GM18499 (cell line): ENCODE measurements around the gene AMPH.

ENCODE experiments used
- ATAC-seq: cut with Tn5 transposase; IDR thresholded peaks from one replicate; pipeline ENCODE4 v1.9.1; 2021; ENCODE audit warnings: moderate number of reproducible peaks; ENCODE audit not compliant: insufficient read depth, unreplicated experiment

AMPH gene

DNA sequence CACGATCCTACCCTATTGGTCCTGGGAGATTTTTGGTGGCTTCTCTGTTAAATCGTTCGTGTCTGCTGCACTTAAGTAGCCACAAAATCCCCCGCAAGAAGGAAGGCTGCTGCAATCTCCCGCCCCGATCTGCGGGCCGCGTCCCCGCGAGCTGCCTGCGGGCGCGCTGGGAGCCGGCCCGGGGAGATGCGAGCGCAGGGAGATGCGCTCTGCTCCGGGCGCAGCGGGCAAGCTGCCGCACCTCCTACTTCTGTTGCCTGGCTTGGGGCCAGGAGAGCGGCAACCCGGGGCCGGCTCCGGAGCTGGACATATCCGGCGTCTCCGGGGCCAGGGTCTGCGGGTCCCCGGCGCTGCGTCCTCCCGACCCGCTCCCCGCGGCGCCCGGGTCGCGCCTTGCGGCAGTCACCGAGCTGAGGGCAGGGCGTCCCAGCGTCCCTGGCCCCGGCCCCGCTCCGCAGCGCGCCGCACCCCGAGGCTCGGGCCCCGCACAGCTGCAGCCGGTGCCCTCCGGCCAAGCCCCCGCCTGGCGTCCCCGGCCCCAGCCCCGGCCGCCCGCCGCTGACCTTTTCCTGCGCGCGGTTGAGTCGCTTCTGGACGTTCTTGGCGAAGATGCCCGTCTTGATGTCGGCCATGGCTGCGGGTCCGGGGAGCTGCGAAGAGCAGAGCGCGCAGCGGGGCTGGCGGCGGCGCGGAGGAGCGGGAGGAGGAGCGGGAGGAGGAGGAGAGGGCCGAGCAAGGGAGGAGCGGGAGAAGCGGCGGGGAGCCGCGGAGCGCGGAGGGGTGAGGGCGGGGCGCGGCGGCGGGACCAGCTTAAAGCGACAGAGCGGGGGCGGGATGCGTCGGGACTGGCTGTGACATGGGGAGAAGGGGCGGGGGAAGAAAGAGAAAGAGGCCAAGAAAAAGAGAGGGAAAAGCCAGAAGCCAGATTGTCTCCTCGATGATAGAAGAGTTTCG, at the start of gene AMPH:
Gene AMPH (minus strand): TSS at position 654 of the 954 bp plus-strand sequence. CDS start 22 bp downstream, at position 632.
- no peak for ATAC-seq

GRCh38 chr7:38679419-38679818, 48.2 kb upstream of the AMPH start:
- ATAC-seq: no peak

GRCh38 chr7:38678698-38679054, 47.5 kb upstream of the AMPH start:
- ATAC-seq: no peak

DNA sequence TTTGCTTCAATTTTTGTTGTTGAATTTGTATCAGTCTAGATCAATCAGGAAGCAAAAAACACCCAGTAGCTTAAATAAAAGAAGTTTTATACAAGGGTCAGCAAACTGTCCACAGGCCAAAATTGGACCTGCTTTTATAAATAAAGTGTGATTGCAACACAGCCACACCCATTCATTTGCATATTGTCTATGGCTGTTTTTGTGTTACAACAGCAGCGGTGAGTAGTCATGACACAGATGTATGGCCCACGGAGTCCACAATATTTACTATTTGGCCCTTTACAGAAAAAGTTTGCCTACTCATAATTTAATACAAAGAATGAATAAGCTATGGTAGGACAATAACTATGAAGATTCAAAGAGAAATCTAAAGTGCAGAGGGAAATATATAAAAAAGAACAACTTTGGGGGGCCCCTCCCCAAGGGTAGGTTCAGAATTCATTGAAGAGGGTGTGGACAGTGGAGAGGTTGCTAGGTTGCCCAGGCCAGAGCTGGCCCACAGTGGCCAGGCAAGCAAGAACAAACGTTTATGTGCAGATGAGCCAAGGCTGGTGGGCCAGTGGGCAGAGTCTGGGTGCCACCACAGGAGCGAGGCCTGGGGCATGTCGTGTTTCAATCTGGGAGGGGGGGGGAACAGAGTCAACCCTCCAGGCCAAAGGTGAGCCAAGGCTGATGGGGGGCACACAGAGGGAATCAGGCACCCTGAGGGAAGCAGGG, 47.0 kb upstream of the AMPH start:
- ATAC-seq: no peak

DNA sequence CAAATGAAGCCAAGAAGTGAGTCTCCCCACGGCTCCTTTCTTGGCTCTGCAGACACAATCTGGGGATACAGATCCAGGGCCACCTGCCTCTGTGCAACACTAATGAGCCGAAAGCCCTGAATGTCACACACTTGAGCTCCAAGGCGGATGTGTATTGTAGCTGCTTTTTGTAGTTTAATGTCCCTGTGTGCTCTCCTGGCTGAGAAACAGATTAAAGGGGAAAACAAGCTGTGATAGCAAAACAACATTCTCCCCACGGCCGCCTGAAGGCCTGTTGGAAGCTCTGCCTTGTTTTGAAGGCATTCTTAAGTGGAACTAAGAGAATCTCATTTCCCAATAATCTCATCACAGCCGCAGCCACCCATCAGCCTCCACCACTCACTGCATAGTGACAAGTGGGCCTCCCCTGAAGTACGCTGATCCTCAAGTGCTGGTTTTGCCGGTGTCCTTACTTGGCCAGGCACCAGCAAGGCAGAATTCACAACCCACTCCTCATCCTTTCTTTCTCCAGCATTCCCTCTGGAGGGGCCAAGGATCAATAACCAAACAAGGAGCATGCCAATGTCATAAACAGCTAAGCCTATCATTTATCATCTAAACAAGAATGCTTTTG, 44.4 kb upstream of the AMPH start:
- ATAC-seq: no peak

GRCh38 chr7:38674513-38674912, 43.3 kb upstream of the AMPH start:
- no peak for ATAC-seq

DNA sequence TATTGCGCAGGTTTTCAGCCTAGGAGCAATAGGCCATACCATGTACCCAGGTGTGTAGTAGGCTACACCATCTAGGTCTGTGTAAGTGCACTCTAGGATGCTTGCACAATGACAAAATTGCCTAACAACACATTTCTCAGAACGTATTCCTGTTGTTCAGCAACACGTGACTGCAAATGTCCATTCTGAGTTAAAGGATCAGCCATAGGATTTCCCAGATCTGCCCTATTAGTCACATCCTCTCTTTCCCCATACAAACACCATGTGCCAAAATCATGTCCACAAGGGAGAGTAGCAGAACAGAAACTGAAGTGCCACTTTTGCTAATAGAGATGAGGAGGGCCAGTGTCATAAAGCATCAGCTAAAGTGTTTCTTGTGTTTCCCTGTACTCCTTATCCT, 42.6 kb upstream of the AMPH start:
- no peak for ATAC-seq

DNA sequence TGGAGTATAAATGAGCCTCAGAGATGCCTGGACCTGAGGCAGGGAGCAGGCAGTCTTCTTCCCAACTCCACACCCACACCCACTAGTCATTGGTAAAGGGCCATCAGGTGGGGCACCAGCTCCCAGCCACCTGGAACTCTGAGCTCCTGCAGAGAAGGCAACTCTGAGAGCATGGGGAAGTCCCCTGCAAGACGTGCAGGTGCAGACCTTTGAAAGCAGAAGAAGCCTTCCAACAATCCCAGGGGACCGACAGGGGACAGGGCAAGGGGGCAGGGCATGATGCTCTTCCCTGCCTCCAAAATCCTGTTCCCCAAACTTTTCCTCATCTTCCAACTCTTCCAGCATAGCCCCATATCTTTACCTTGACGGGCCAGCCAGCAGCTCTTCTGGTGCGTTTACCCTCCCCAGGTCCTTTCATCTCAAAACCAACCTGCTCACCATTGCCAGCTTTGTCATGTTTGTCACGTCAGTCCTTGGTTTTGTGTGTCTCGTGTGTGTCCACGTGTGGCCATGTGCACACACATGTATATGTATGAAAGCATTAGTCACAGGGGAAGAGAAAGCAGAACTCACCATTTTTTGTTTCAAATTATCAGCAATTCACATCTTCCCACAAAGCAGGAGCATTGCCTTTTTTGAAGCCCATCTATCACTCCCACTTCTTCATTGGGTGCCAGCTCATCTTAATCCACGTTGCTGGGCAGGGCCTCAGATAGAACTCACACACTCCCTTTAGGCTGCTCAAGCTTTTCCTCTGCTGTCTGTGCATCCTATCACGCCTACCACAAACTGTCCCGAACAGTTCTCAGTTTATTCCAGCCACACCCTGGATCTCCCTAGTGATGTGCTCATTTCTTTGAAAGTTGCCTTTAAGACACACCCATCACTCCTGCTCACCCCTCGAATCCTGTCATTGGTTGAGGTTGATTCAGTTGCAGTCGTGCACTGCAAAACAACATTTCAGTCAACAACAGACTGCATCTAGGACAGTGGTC, 41.0 kb upstream of the AMPH start:
- ATAC-seq: no peak

GRCh38 chr7:38669965-38670520, 38.9 kb upstream of the AMPH start:
- no peak for ATAC-seq

DNA sequence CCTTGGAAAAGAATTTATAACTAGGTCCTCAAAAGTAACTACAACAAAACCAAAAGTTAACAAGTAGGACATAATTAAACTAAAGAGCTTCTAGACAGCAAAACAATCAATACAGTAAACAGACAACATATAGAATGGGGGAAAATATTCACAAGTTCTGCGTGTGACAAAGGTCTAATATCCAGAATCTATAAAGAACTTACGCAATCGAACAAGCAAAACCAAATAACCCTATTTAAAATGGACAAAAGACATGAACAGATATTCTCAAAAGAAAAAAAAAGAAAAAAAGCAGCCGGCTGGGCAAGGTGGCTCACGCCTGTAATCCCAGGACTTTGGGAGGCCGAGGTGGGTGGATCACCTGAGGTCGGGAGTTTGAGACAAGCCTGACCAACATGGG, 33.8 kb upstream of the AMPH start:
- ATAC-seq: no peak

- no peak for ATAC-seq
Observed at GRCh38 chr7:38660427-38661099, 29.4 kb upstream of the AMPH start.

GRCh38 chr7:38659931-38660330, 28.8 kb upstream of the AMPH start:
- ATAC-seq: no peak

DNA sequence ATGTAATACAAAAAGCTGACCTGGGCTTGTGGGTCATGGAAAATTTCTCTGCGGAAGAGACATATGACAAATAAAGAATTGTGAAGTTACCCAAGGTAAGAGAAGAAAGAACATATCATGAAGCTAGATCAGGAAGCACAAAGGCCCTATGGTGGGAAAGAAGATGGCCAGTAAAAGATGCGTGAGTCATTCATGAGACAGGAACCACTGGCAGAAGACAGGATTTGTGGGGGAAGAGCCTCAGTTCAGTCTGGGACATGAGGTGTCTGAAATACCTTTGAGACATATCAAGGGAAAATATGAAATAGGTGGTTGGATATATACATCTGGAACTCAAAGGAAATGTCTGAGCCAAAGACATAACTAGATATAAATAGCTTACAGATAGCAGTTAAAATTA, 27.7 kb upstream of the AMPH start:
- no peak for ATAC-seq

DNA sequence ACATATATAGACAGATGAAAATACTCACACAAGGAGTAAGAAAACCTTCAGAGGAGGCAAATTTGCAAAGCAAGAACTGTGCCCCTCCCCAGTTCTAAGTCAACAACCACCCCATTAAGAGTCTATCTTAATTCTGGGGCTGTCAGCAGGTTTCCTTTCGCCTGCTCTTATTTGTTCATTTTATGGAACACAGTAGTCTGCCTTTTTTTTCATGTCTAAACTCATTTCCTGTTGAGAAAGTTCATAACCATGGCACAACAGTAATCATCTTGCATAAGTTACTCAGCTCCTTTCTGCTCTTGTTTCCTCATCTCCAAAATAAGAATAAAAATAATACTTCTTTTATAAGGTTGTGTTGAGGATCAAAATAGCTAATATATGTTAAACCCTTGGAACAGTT, 25.8 kb upstream of the AMPH start:
- ATAC-seq: no peak

DNA sequence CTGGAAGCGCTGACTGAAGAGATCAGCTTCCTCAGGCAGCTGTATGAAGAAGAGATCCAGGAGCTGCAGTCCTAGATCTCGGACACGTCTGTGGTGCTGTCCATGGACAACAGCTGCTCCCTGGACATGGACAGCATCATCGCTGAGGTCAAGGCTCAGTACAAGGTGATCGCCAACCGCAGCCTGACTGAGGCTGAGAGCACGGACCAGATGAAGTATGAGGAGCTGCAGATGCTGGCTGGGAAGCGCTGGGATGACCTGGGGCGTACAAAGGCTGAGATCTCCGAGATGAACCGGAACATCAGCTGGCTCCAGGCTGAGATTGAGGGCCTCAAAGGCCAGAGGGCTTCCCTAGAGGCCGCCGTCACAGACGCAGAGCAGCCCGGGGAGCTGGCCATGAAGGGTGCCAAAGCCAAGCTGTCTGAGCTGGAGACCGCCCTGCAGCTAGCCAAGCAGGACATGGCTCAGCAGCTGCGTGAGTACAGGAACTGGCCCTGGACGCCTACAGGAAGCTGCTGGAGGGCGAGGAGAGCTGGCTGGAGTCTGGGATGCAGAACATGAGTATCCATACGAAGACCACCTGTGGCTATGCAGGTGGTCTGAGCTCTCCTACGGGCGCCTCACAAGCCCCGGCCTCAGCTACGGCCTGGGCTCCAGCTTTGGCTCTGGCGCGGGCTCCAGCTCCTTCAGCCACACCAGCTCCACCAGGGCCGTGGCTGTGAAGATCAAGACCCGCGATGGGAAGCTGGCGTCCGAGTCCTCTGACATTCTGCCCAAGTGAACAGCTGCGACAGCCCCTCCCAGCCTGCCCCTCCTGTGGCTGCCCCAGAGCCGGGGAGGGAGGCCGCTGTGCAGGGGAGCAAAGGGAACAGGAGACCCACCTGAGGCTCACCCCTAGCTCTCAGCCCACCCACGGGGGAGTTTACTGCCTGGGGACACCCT, 24.9 kb upstream of the AMPH start:
- ATAC-seq: no peak

DNA sequence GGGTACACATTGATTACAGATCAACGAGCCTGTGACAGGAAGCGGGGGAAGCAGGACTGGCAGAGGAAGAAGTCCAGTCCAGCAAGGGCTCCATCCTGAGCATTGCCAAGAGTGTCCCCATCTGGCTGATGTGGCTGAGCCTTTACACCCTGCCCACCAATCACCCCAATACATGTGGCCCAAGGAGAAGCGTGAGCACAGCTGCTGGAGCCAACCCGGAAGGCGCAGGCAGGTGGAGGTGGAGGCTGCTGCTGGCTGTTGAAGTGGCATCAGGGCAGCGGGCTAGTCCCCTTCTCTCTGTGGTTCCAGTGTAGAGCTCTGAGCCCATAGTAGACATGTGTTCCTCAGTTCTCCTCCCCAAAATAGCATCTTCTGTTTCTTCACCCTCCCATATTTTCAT, 6.8 kb upstream of the AMPH start:
- ATAC-seq: no peak

- ATAC-seq: no peak
Observed at GRCh38 chr7:38632411-38632810, 1.2 kb upstream of the AMPH start.
